Measurements from ENCODE around the gene ST8SIA1.

Gene ST8SIA1

GRCh38 chr12:22366181-22366580, 31.7 kb upstream of the ST8SIA1 start:
- POLR2A ChIA-PET = no interaction called here

DNA sequence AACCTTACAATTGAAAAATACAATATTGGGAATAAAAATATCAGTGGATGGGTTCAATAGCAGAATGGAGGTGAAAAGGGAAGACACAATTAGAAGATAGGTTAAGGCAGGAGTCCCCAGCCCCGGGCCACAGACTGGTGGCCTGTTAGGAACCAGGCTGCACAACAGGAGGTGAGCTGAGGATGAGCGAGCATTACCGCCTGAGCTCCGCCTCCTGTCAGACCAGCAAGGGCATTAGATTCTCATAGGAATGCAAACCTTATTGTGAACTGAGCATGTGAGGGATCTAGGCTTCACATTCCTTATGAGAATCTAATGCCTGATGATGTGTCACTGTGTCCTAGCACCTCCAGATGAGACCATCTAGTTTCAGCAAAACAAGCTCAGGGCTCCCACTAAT, 27.3 kb upstream of the ST8SIA1 start:
- Histone ChIP-seq H3K27ac (ENCODE audit: insufficient read depth in 1 of 2, low read depth in 1 of 2, low read length in 2 of 2, poor library complexity in 1 of 2, severe bottlenecking in 2 of 2) (no peak overlapping the region), H3K36me3 (ENCODE audit: control insufficient read depth in 4 of 4, insufficient read depth in 4 of 4, low read length in 3 of 4) (no peaks in the 10 kb centered on the region), H3K9me3 (ENCODE audit: control extremely low read depth in 1 of 5, control insufficient read depth in 4 of 5, insufficient read depth in 2 of 5, low read depth in 1 of 5, low read length in 4 of 5) (no peaks in the 10 kb centered on the region), H3K4me3 (ENCODE audit: control insufficient read depth in 1 of 7, extremely low read depth in 1 of 7, insufficient read depth in 4 of 7, low read depth in 2 of 7, low read length in 6 of 7) (no peak overlapping the region), H3K4me1 (ENCODE audit: control extremely low read depth in 1 of 4, control insufficient read depth in 4 of 4, insufficient read depth in 4 of 4, low read length in 3 of 4) (peaks cover 5 to 25% (median 15%) of the 10 kb centered on the region in 4 experiments), H3K27me3 (replicated peaks in 2 of 5; ENCODE audit: control insufficient read depth in 4 of 5, insufficient read depth in 5 of 5, low read length in 4 of 5) (no peaks in the 10 kb centered on the region)
- DNase-seq = no peak
- WGBS (ENCODE audit: insufficient coverage) = 94% methylated on average over 4 of the region's 4 CpGs
- POLR2A ChIA-PET = no interaction called here
- CTCF ChIA-PET = interaction anchor here (0.9 kb wide), 1 partner anchor 82 kb away, joined by 3 read pairs; no protein-coding TSS in a partner anchor

More at GRCh38 chr12:22366181-22366580, 31.7 kb upstream of the ST8SIA1 start:
- Histone ChIP-seq H3K27me3 (replicated peaks in 2 of 5; ENCODE audit: control insufficient read depth in 4 of 5, insufficient read depth in 5 of 5, low read length in 4 of 5) (no peaks in the 10 kb centered on the region), H3K27ac (ENCODE audit: insufficient read depth in 1 of 2, low read depth in 1 of 2, low read length in 2 of 2, poor library complexity in 1 of 2, severe bottlenecking in 2 of 2) (no peak overlapping the region), H3K4me1 (ENCODE audit: control extremely low read depth in 1 of 4, control insufficient read depth in 4 of 4, insufficient read depth in 4 of 4, low read length in 3 of 4) (peaks cover 0 to 7% (median 5%) of the 10 kb centered on the region in 4 experiments), H3K4me3 (ENCODE audit: control insufficient read depth in 1 of 7, extremely low read depth in 1 of 7, insufficient read depth in 4 of 7, low read depth in 2 of 7, low read length in 6 of 7) (no peak overlapping the region), H3K9me3 (ENCODE audit: control extremely low read depth in 1 of 5, control insufficient read depth in 4 of 5, insufficient read depth in 2 of 5, low read depth in 1 of 5, low read length in 4 of 5) (peaks cover 0 to 6% (median 0%) of the 10 kb centered on the region in 5 experiments), H3K36me3 (ENCODE audit: control insufficient read depth in 4 of 4, insufficient read depth in 4 of 4, low read length in 3 of 4) (no peaks in the 10 kb centered on the region)
- DNase-seq = no peak
- CTCF ChIA-PET = no interaction called here
- 100% methylated on average over 3 of the region's 5 CpGs for WGBS (ENCODE audit: insufficient coverage)

DNA sequence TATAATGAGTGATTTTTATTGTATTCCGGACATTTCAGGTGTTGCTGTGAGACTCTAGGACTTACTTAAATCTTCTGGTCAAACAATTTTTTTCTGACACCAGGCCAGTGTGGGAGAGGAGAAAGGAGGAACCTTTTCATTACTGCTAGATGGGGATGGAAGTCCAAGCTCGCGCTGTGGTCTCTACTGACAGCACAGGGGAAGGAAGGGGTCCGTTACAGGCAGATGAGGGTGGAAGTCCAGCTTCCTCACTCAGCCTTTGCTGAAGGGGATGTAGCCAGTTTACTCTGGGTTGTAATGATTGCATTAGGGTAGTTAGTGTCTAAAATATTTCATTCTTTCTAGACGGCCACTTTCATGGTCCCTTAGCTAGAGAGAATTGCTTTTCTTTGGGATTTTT, 26.3 kb upstream of the ST8SIA1 start:
- Histone ChIP-seq H3K9me3 (ENCODE audit: control extremely low read depth in 1 of 5, control insufficient read depth in 4 of 5, insufficient read depth in 2 of 5, low read depth in 1 of 5, low read length in 4 of 5) (no peaks in the 10 kb centered on the region), H3K36me3 (ENCODE audit: control insufficient read depth in 4 of 4, insufficient read depth in 4 of 4, low read length in 3 of 4) (no peaks in the 10 kb centered on the region), H3K27me3 (replicated peaks in 2 of 5; ENCODE audit: control insufficient read depth in 4 of 5, insufficient read depth in 5 of 5, low read length in 4 of 5) (no peaks in the 10 kb centered on the region), H3K4me1 (ENCODE audit: control extremely low read depth in 1 of 4, control insufficient read depth in 4 of 4, insufficient read depth in 4 of 4, low read length in 3 of 4) (peaks cover 5 to 25% (median 15%) of the 10 kb centered on the region in 4 experiments), H3K4me3 (ENCODE audit: control insufficient read depth in 1 of 7, extremely low read depth in 1 of 7, insufficient read depth in 4 of 7, low read depth in 2 of 7, low read length in 6 of 7) (peak overlapping the region in 3 of 7 experiments; percentile 3 to 45 (median 33)), H3K27ac (ENCODE audit: insufficient read depth in 1 of 2, low read depth in 1 of 2, low read length in 2 of 2, poor library complexity in 1 of 2, severe bottlenecking in 2 of 2) (no peak overlapping the region)
- DNase-seq = peak in 2 of 3 donors; percentile 43 to 62
- ChIA-PET POLR2A (interaction anchor here (0.6 kb wide), 1 partner anchor 40 kb away, joined by 5 read pairs; no protein-coding TSS in a partner anchor), CTCF (no interaction called here)
- 0% methylated on average over 2 of the region's 5 CpGs for WGBS (ENCODE audit: insufficient coverage)

DNA sequence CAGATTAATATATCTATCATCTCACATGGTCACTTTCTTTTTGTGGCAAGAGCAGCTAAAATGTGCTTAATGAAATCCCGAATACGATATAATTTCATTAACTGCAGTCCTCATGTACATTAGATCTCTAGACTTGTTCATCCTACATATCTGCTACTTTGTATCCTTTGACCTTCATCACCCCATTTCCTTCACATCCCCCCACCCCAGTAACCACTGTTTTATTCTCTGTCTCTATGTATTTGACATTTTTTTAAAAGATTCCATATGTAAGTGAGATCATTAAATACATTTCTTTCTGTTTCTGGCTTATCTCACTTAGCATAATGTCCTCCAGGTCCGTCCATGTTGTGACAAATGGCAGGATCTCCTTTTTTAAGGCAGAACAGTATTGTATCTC, 23.0 kb upstream of the ST8SIA1 start:
- Histone ChIP-seq H3K4me3 (ENCODE audit: control insufficient read depth in 1 of 7, extremely low read depth in 1 of 7, insufficient read depth in 4 of 7, low read depth in 2 of 7, low read length in 6 of 7) (no peak overlapping the region), H3K27me3 (replicated peaks in 2 of 5; ENCODE audit: control insufficient read depth in 4 of 5, insufficient read depth in 5 of 5, low read length in 4 of 5) (no peaks in the 10 kb centered on the region), H3K36me3 (ENCODE audit: control insufficient read depth in 4 of 4, insufficient read depth in 4 of 4, low read length in 3 of 4) (no peaks in the 10 kb centered on the region), H3K4me1 (ENCODE audit: control extremely low read depth in 1 of 4, control insufficient read depth in 4 of 4, insufficient read depth in 4 of 4, low read length in 3 of 4) (peaks cover 5 to 25% (median 15%) of the 10 kb centered on the region in 4 experiments), H3K9me3 (ENCODE audit: control extremely low read depth in 1 of 5, control insufficient read depth in 4 of 5, insufficient read depth in 2 of 5, low read depth in 1 of 5, low read length in 4 of 5) (no peaks in the 10 kb centered on the region), H3K27ac (ENCODE audit: insufficient read depth in 1 of 2, low read depth in 1 of 2, low read length in 2 of 2, poor library complexity in 1 of 2, severe bottlenecking in 2 of 2) (no peak overlapping the region)
- no peak for DNase-seq
- ChIA-PET CTCF (no interaction called here), POLR2A (no interaction called here)
- WGBS (ENCODE audit: insufficient coverage) = 95% methylated on average over 2 of the region's 3 CpGs

DNA sequence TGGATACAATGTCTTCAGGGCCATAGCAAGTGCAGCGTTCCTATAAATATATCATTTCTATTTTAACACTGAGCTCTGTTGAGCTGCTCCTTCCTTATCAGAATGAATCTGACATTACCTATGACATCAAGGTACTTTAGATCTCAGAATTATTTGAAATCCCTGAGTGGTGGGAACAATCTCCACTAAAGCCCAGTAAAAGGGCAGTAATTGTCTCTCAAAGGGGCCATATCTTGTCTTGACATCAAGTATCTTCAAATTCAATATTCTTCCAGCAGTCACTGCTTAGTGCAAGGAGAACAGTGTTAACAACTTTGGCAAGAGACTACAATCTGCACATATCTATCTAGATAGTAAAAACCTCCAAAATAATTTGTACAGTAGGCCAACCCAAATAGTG, 21.7 kb upstream of the ST8SIA1 start:
- POLR2A ChIA-PET = no interaction called here
- H3K27ac ChIP-seq (ENCODE audit: insufficient read depth in 1 of 2, low read depth in 1 of 2, low read length in 2 of 2, poor library complexity in 1 of 2, severe bottlenecking in 2 of 2) = no peak overlapping the region

GRCh38 chr12:22355011-22355580, 20.6 kb upstream of the ST8SIA1 start:
- no peaks in the 10 kb centered on the region for H3K36me3 ChIP-seq (ENCODE audit: control insufficient read depth in 4 of 4, insufficient read depth in 4 of 4, low read length in 3 of 4)
- H3K4me1 ChIP-seq (ENCODE audit: control extremely low read depth in 1 of 4, control insufficient read depth in 4 of 4, insufficient read depth in 4 of 4, low read length in 3 of 4) = peaks cover 0 to 8% (median 4%) of the 10 kb centered on the region in 4 experiments
- H3K27me3 ChIP-seq (replicated peaks in 2 of 5; ENCODE audit: control insufficient read depth in 4 of 5, insufficient read depth in 5 of 5, low read length in 4 of 5) = peaks cover 0 to 2% (median 0%) of the 10 kb centered on the region in 5 experiments
- H3K4me3 ChIP-seq (ENCODE audit: control insufficient read depth in 1 of 7, extremely low read depth in 1 of 7, insufficient read depth in 4 of 7, low read depth in 2 of 7, low read length in 6 of 7) = no peak overlapping the region
- H3K9me3 ChIP-seq (ENCODE audit: control extremely low read depth in 1 of 5, control insufficient read depth in 4 of 5, insufficient read depth in 2 of 5, low read depth in 1 of 5, low read length in 4 of 5) = no peaks in the 10 kb centered on the region
- H3K27ac ChIP-seq (ENCODE audit: insufficient read depth in 1 of 2, low read depth in 1 of 2, low read length in 2 of 2, poor library complexity in 1 of 2, severe bottlenecking in 2 of 2) = no peak overlapping the region
- CTCF ChIA-PET = interaction anchor here (0.8 kb wide), 1 partner anchor 35 kb away, joined by 3 read pairs; no protein-coding TSS in a partner anchor
- POLR2A ChIA-PET = no interaction called here
- no peak for DNase-seq
- 80% methylated on average over 3 of the region's 5 CpGs for WGBS (ENCODE audit: insufficient coverage)

More for the DNA sequence above, 21.7 kb upstream of the ST8SIA1 start:
- no CpG with 5 or more reads among the region's 1 CpG for WGBS (ENCODE audit: insufficient coverage)
- no peaks in the 10 kb centered on the region for H3K9me3 ChIP-seq (ENCODE audit: control extremely low read depth in 1 of 5, control insufficient read depth in 4 of 5, insufficient read depth in 2 of 5, low read depth in 1 of 5, low read length in 4 of 5)
- H3K36me3 ChIP-seq (ENCODE audit: control insufficient read depth in 4 of 4, insufficient read depth in 4 of 4, low read length in 3 of 4) = no peaks in the 10 kb centered on the region
- peaks cover 1 to 19% (median 12%) of the 10 kb centered on the region in 4 experiments for H3K4me1 ChIP-seq (ENCODE audit: control extremely low read depth in 1 of 4, control insufficient read depth in 4 of 4, insufficient read depth in 4 of 4, low read length in 3 of 4)
- no peak for DNase-seq
- CTCF ChIA-PET = no interaction called here
- no peak overlapping the region for H3K4me3 ChIP-seq (ENCODE audit: control insufficient read depth in 1 of 7, extremely low read depth in 1 of 7, insufficient read depth in 4 of 7, low read depth in 2 of 7, low read length in 6 of 7)
- H3K27me3 ChIP-seq (replicated peaks in 2 of 5; ENCODE audit: control insufficient read depth in 4 of 5, insufficient read depth in 5 of 5, low read length in 4 of 5) = no peaks in the 10 kb centered on the region

GRCh38 chr12:22353615-22354325, 19.3 kb upstream of the ST8SIA1 start:
- Histone ChIP-seq H3K27ac (ENCODE audit: insufficient read depth in 1 of 2, low read depth in 1 of 2, low read length in 2 of 2, poor library complexity in 1 of 2, severe bottlenecking in 2 of 2) (no peak overlapping the region), H3K36me3 (ENCODE audit: control insufficient read depth in 4 of 4, insufficient read depth in 4 of 4, low read length in 3 of 4) (no peaks in the 10 kb centered on the region), H3K27me3 (replicated peaks in 2 of 5; ENCODE audit: control insufficient read depth in 4 of 5, insufficient read depth in 5 of 5, low read length in 4 of 5) (peaks cover 0 to 2% (median 0%) of the 10 kb centered on the region in 5 experiments), H3K9me3 (ENCODE audit: control extremely low read depth in 1 of 5, control insufficient read depth in 4 of 5, insufficient read depth in 2 of 5, low read depth in 1 of 5, low read length in 4 of 5) (no peaks in the 10 kb centered on the region), H3K4me1 (ENCODE audit: control extremely low read depth in 1 of 4, control insufficient read depth in 4 of 4, insufficient read depth in 4 of 4, low read length in 3 of 4) (no peaks in the 10 kb centered on the region), H3K4me3 (ENCODE audit: control insufficient read depth in 1 of 7, extremely low read depth in 1 of 7, insufficient read depth in 4 of 7, low read depth in 2 of 7, low read length in 6 of 7) (no peak overlapping the region)
- ChIA-PET CTCF (no interaction called here), POLR2A (no interaction called here)
- peak in 1 of 3 donors; percentile 43 for DNase-seq
- 88% methylated on average over 1 of the region's 1 CpG for WGBS (ENCODE audit: insufficient coverage)
